Lower leg skin (tissue), 4 donors: ENCODE results near the gene RNF113A. TPM values are rescaled to one million over a fixed set of nuclear protein-coding genes. Genes with fewer than 3 reads are reported as not detected.

Source experiments
- DNase-seq, 2 donors: peaks; one replicate each; pipeline ENCODE4 v3.0.0-alpha.2; 2019; ENCODE audit warnings: low spot score in 2 of 2
- H3K4me3 ChIP-seq: fragments of 200-600 bp; sonication (generic); 2 replicates; pipeline ENCODE4 v1.5.1; 2017; ENCODE audit warnings: mild to moderate bottlenecking, low read depth; ENCODE audit not compliant: poor library complexity, severe bottlenecking
- POLR2A ChIP-seq, 2 donors: fragments of 450-650 bp; IDR thresholded peaks; one replicate each; pipeline ENCODE4 v1.6.1; 2016 to 2017; ENCODE audit warnings: antibody characterized with exemption in 2 of 2, mild to moderate bottlenecking in 1 of 2, moderate library complexity in 1 of 2
- WGBS, 2 donors: methylation state at CpG; one replicate each; pipeline ENCODE4 v1.1.5; 2018; 5-methylcytosine and 5-hydroxymethylcytosine counted together
- intact Hi-C: fragments of 100-400 bp; cut with DNase I; formaldehyde crosslinking; loops from one replicate; pipeline ENCODE4 v1.15.0; 2023; ENCODE audit warnings: low total_unique reads
- total RNA-seq, 4 donors: library from RNA; depleted of rRNA; stranded (reverse); fragments of >200 nt; gene quantifications; one replicate each; pipeline ENCODE4 v1.1.0, GENCODE V29; 2016
- TF ChIP-seq, protein P1 (sequence below), 3 donors: fragments of 450-650 bp; IDR thresholded peaks; one replicate each; pipeline ENCODE4 v1.5.1; 2016; ENCODE audit warnings: antibody characterized with exemption in 3 of 3, mild to moderate bottlenecking in 3 of 3, moderate library complexity in 2 of 3

Gene RNF113A
- 10 to 100 TPM; 20.2 to 30.1 (median 23.2) TPM for total RNA-seq

DNA sequence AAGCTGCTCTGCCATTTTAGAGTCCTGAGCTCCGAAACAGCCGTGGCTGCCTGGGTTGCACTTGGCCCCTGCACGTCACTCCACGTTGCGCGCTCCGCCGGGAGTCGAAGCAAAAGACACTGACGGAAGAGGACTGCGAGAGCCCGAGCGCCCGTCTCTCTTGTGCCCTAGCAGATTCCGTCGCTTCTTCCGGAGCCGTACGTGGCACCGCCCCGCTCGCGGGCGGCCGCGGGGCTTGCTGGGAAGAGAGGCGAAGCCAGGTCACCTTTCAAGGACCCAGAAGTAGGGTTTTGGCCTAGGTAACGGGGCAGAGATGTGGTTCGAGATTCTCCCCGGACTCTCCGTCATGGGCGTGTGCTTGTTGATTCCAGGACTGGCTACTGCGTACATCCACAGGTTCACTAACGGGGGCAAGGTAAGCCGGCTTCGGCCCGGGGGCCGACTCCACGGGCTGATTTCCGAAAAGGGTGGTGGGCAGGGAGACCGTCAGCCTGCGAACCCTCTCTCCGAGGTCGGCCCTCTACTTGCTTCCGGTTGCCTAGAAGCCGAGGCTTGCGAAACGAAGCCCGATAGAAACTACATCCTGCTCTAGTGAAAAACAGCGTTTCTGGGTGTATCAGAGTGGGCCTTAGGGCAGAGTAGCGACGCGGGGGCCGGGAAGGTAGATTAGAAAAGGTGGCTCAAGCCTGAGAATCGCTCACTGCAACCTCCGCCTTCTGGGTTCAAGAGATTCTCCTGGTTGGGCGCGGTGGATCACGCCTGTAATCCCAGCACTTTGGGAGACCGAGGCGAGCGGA, at the start of gene RNF113A, which contains the start of gene NDUFA1:
Gene RNF113A, minus strand, starts transcription at position 135 of the 797 bp plus-strand sequence. Its CDS starts 120 bp downstream, at position 15.
Gene NDUFA1, plus strand, starts transcription at position 234 of the 797 bp plus-strand sequence. Its CDS starts 80 bp downstream, at position 314.
- peak; percentile 75 to 96 for DNase-seq
- 52% methylated on average over 62 of the region's 62 CpGs; no CpG with 5 or more reads in 1 of the 2 donors for WGBS, 2 donors
- H3K4me3 ChIP-seq: peak within 1 kb of the TSS; percentile 48
- TF ChIP-seq POLR2A (IDR thresholded peaks at IDR 0.05): no peak
- TF ChIP-seq, protein P1, sequence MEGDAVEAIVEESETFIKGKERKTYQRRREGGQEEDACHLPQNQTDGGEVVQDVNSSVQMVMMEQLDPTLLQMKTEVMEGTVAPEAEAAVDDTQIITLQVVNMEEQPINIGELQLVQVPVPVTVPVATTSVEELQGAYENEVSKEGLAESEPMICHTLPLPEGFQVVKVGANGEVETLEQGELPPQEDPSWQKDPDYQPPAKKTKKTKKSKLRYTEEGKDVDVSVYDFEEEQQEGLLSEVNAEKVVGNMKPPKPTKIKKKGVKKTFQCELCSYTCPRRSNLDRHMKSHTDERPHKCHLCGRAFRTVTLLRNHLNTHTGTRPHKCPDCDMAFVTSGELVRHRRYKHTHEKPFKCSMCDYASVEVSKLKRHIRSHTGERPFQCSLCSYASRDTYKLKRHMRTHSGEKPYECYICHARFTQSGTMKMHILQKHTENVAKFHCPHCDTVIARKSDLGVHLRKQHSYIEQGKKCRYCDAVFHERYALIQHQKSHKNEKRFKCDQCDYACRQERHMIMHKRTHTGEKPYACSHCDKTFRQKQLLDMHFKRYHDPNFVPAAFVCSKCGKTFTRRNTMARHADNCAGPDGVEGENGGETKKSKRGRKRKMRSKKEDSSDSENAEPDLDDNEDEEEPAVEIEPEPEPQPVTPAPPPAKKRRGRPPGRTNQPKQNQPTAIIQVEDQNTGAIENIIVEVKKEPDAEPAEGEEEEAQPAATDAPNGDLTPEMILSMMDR (IDR thresholded peaks at IDR 0.05): no peak
- intact Hi-C loops: no loop called here

DNA sequence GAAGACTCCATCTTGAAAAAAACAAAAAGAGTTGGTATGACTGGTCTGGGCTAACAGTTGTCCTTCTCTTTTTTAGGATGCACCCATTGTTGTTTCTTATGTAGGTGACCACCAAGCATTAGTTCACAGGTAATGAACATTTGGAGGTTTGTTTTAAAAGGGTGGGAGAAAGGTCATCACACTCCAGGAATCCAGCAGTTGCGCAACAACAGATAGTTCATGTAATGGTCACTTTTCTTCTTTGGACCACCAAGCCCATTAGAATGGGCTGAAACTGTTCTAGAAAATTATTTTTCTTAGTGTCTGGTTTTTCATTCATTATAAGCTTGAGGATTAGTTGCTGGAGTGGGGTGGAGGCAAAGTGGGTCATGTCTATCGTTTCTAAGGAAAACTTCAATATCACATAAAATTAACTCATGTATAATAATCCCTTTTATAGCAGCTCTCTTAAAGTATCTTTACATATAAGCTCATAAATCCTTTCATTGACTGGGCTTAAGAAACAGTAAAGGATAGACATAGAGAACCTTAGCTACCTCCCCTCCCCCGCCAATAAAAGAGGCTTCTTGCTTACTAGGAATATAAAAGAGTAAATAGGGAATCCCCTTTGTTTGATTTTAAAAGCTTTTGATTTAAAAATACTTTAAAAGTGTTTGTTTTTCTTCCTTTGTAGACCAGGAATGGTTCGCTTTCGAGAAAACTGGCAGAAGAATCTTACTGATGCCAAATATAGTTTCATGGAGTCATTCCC, 48.5 kb upstream of the RNF113A start:
- TF ChIP-seq POLR2A (IDR thresholded peaks at IDR 0.05): no peak
- TF ChIP-seq, protein P1 (IDR thresholded peaks at IDR 0.05): no peak
- 84 to 91% methylated on average over 5 of the region's 5 CpGs for WGBS, 2 donors
- DNase-seq: no peak
- no peak overlapping the region for H3K4me3 ChIP-seq
- intact Hi-C loops: no loop called here

DNA sequence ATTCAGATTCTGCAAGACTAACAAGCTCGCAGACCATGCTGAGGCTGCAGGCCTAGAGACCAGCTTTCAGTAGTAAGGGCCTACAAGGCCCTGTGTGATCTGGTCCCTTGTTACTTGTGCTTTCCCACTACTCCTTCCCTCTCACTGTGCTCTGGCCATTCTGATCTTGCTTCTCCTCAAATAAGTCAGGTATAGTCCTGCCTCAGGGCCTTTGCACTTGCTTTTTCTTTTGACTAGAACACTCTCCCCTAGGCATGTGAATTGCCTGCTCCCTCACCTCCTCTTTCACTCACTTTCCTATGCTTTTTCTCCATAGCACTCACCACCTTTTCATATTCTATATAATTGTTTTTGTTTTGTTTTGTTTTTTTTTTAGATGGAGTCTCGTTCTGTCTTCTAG, 46.3 kb upstream of the RNF113A start:
- peak in 1 of 2 donors; percentile 8 for DNase-seq
- intact Hi-C loops: no loop called here
- WGBS, 2 donors: 78 to 100% methylated on average over 2 of the region's 2 CpGs
- TF ChIP-seq POLR2A (IDR thresholded peaks at IDR 0.05): no peak
- TF ChIP-seq, protein P1 (IDR thresholded peaks at IDR 0.05): no peak
- no peak overlapping the region for H3K4me3 ChIP-seq

DNA sequence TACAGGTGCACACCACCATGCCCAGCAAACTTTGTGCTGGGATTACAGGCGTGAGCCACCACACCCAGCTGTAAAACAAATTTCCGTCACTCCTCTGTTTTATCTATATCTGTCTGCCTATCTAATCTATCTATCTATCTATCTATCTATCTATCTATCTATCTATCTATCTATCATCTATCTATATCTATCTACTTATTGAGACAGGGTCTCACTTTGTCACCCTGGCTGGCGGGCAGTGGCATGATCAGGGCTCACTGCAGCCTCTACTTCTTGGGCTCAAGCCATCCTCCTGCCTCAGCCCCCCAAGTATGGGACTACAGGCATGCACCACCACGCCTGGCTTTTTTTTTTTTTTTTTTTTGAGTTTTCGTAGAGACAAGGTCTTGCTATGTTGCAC, 44.8 kb upstream of the RNF113A start:
- TF ChIP-seq POLR2A (IDR thresholded peaks at IDR 0.05): no peak
- TF ChIP-seq, protein P1 (IDR thresholded peaks at IDR 0.05): no peak
- no peak overlapping the region for H3K4me3 ChIP-seq
- DNase-seq: no peak
- intact Hi-C loops: no loop called here
- 70 to 87% methylated on average over 4 to 5 of the region's 5 CpGs for WGBS, 2 donors

DNA sequence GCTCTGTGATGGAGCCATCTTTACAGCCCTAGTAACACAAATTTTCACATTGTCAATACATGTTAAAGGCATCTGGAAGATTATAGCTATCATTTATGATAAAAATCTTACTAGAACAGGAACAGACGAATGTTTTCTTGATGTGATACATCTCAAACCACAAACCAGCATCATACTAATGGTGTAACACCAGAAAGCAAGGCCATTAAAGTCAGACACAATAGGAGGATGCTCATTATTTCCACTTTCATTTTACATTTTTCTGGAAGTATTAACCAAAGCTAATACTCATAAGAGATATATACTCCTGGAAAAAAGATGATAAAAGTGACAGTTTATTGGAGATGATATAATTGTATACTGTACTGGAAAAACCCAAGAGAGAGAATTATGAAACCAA, 29.4 kb upstream of the RNF113A start:
- intact Hi-C loops: no loop called here
- TF ChIP-seq, protein P1 (IDR thresholded peaks at IDR 0.05): no peak
- TF ChIP-seq POLR2A (IDR thresholded peaks at IDR 0.05): no peak
- no peak overlapping the region for H3K4me3 ChIP-seq
- 53% methylated on average over 1 of the region's 1 CpG for WGBS, 2 donors
- no peak for DNase-seq
